K562 (cell line): ENCODE measurements around the gene SFSWAP. TPM values are rescaled to one million over a fixed set of nuclear protein-coding genes. Genes with fewer than 3 reads are reported as not detected.

Experiments
- ARID1B ChIP-seq: fragments of 450-650 bp; IDR thresholded peaks from 2 replicates; pipeline ENCODE4 v1.6.1; 2016; ENCODE audit warnings: antibody characterized with exemption, mild to moderate bottlenecking, inconsistent platforms
- FOXK1 ChIP-seq: sonication (generic); formaldehyde crosslinking; IDR thresholded peaks from 2 replicates; pipeline ENCODE4 v1.8.0; 2022; ENCODE audit warnings: missing genetic modification reagents, mild to moderate bottlenecking, borderline replicate concordance
- GATAD2A ChIP-seq: fragments of 450-650 bp; IDR thresholded peaks from 2 replicates; pipeline ENCODE4 v1.6.1; 2017
- KDM2B ChIP-seq: fragments of 250-450 bp; sonication (Bioruptor Pico); IDR thresholded peaks from 2 replicates; pipeline ENCODE4 v1.8.0; 2021; ENCODE audit warnings: mild to moderate bottlenecking, moderate library complexity
- NCOA4 ChIP-seq: fragments of 450-650 bp; IDR thresholded peaks from 2 replicates; pipeline ENCODE4 v1.6.1; 2018; ENCODE audit warnings: mild to moderate bottlenecking; ENCODE audit not compliant: partially characterized antibody
- POU5F1 ChIP-seq: fragments of 150-350 bp; IDR thresholded peaks from 2 replicates; pipeline ENCODE4 v1.6.1; 2014; ENCODE audit warnings: borderline replicate concordance, low read length, low read depth, mild to moderate bottlenecking; ENCODE audit not compliant: partially characterized antibody
- SMAD4 ChIP-seq: fragments of 250-450 bp; sonication (Bioruptor Pico); conservative IDR thresholded peaks from 2 replicates; pipeline ENCODE4 v1.8.0; 2021; ENCODE audit warnings: inconsistent platforms, mild to moderate bottlenecking, moderate library complexity
- WHSC1 ChIP-seq: IDR thresholded peaks from one replicate; pipeline ENCODE4 v1.6.1; 2012; ENCODE audit warnings: low read length, control low read depth, inconsistent platforms
- ZNF3 ChIP-seq: fragments of 250-450 bp; sonication (Bioruptor Pico); IDR thresholded peaks from 2 replicates; pipeline ENCODE4 v1.5.0; 2021; ENCODE audit warnings: mild to moderate bottlenecking, moderate library complexity
- ZNF444 ChIP-seq: fragments of 250-450 bp; sonication (Bioruptor Pico); IDR thresholded peaks from 2 replicates; pipeline ENCODE4 v1.4.0; 2020; ENCODE audit warnings: mild to moderate bottlenecking, moderate library complexity
- ZNF75A ChIP-seq: fragments of 450-650 bp; formaldehyde crosslinking; IDR thresholded peaks from 2 replicates; pipeline ENCODE4 v1.4.0; 2020; ENCODE audit warnings: mild to moderate bottlenecking
- polyA plus RNA-seq, 8 experiments: library from polyadenylated mRNA; depleted of rRNA in 4 of 8; stranded (reverse) in 5 of 8; unstranded in 3 of 8; fragments of >200 nt; fragmentation: Nextera tagmentation in 2 of 8; fragmentation: Illumina TruSeq in 1 of 8; extraction: Ambion mirVana in 2 of 8; extraction: Trizol in 1 of 8; gene quantifications; 2 replicates each; pipeline versions ENCODE4 v1.2.1 to v1.2.3, GENCODE V29; 2011 to 2014; ENCODE audit warnings: inconsistent platforms in 1 of 8, missing spikeins in 1 of 8
- total RNA-seq, 7 experiments: library from RNA; depleted of rRNA in 6 of 7; stranded (reverse); fragments of >200 nt in 6 of 7; fragmentation: Illumina TruSeq in 2 of 7; extraction: Trizol in 2 of 7; gene quantifications; 2 replicates each; pipeline versions ENCODE4 v1.2.1 to v1.2.3, GENCODE V29; 2011 to 2021; ENCODE audit warnings: low replicate concordance in 1 of 7
- TF ChIP-seq, protein P1 (sequence below): fragments of 450-650 bp; formaldehyde crosslinking; IDR thresholded peaks from 2 replicates; pipeline ENCODE4 v1.4.0; 2022; ENCODE audit warnings: mild to moderate bottlenecking, moderate library complexity
- TF ChIP-seq, protein P2 (sequence below): fragments of 450-650 bp; IDR thresholded peaks from 2 replicates; pipeline ENCODE4 v1.6.1; 2014; ENCODE audit warnings: low read depth, mild to moderate bottlenecking, moderate library complexity, borderline replicate concordance
- TF ChIP-seq, protein P3 (sequence below): fragments of 450-650 bp; IDR thresholded peaks from 2 replicates; pipeline ENCODE4 v1.6.1; 2018; ENCODE audit warnings: mild to moderate bottlenecking, low read depth; ENCODE audit not compliant: partially characterized antibody
- TF ChIP-seq, protein P4 (sequence below): fragments of 450-650 bp; IDR thresholded peaks from 2 replicates; pipeline ENCODE4 v1.6.1; 2016; ENCODE audit warnings: missing biosample characterization, missing genetic modification characterization
- TF ChIP-seq, protein P5 (sequence below): IDR thresholded peaks from 2 replicates; pipeline ENCODE4 v1.6.1; 2012; ENCODE audit warnings: low read depth, low read length, improper control_type of control experiment, borderline replicate concordance
- TF ChIP-seq, protein P6 (sequence below), 2 experiments: IDR thresholded peaks; 2 replicates each; pipeline ENCODE4 v1.6.1; 2012; ENCODE audit warnings: improper control_type of control experiment in 2 of 2, low read depth in 2 of 2, low read length in 2 of 2, borderline replicate concordance in 1 of 2

The SFSWAP gene
- total and polyA plus RNA-seq, 9 of the 15 experiments (the other 6 are each of a cell fraction or from before 2014, with no cell fraction given): 2.4 to 60.4 (median 32.6) TPM

DNA sequence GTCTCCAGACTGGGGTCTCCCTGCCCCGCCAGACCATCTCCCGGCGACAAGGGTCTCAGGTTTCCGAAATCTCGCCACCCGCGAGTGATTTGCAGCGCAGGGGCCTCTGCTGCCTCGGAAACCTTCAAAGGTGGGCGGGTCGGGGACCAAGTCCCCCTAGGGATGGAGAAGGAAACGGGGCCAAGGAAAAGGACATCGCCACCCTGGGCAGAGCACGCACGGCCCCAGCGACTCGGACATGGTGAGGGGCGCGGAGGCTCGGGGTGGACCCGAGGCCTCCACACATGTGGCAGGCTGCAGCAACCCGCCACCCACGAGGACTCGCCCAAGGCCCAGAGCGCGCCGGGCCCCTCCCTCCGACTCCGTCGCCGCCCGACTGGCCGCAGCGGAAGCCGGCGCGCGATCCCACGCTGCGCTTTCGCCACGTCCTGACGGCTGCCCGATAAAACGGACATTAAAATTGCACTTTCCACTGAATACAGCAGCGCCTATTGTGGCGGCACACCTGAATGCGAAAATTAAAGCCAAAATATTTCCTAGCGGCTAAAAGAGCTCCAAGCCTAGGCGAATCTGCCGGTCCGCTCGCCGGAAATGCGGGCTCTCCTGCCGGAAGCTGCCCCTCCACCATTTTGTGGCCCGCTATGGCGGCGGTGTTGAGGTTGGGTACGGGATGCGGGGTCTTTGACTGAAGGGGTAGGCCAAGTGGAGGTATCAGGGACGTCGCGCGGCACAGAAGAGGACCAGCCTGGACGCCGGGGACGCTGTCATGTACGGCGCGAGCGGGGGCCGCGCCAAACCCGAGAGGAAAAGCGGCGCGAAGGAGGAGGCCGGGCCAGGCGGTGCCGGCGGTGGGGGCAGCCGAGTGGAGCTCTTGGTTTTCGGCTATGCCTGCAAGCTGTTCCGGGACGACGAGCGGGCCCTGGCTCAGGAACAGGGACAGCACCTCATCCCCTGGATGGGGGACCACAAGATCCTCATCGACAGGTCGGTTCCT lies at the start of gene SFSWAP (continued):
- TF ChIP-seq, protein P1, sequence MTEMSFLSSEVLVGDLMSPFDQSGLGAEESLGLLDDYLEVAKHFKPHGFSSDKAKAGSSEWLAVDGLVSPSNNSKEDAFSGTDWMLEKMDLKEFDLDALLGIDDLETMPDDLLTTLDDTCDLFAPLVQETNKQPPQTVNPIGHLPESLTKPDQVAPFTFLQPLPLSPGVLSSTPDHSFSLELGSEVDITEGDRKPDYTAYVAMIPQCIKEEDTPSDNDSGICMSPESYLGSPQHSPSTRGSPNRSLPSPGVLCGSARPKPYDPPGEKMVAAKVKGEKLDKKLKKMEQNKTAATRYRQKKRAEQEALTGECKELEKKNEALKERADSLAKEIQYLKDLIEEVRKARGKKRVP (CRISPR knock-in tag): no peak
- TF ChIP-seq ZNF3 (CRISPR knock-in tag) (no peak), ZNF444 (no peak), WHSC1 (no peak), SMAD4 (CRISPR knock-in tag) (peak; percentile 96), POU5F1 (no peak), KDM2B (CRISPR knock-in tag) (no peak), GATAD2A (peak; percentile 5; the same call in 1 of the 2 replicates), ZNF75A (CRISPR knock-in tag) (no peak), NCOA4 (no peak), FOXK1 (CRISPR knock-in tag) (0 out of 2 replicates have a peak, but pooled peaks have one; percentile 51), ARID1B (peak; percentile 28; the same call in 1 of the 2 replicates)
- TF ChIP-seq, protein P2, sequence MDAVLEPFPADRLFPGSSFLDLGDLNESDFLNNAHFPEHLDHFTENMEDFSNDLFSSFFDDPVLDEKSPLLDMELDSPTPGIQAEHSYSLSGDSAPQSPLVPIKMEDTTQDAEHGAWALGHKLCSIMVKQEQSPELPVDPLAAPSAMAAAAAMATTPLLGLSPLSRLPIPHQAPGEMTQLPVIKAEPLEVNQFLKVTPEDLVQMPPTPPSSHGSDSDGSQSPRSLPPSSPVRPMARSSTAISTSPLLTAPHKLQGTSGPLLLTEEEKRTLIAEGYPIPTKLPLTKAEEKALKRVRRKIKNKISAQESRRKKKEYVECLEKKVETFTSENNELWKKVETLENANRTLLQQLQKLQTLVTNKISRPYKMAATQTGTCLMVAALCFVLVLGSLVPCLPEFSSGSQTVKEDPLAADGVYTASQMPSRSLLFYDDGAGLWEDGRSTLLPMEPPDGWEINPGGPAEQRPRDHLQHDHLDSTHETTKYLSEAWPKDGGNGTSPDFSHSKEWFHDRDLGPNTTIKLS: peak; percentile 63; the same call in 1 of the 2 replicates
- TF ChIP-seq, protein P3, sequence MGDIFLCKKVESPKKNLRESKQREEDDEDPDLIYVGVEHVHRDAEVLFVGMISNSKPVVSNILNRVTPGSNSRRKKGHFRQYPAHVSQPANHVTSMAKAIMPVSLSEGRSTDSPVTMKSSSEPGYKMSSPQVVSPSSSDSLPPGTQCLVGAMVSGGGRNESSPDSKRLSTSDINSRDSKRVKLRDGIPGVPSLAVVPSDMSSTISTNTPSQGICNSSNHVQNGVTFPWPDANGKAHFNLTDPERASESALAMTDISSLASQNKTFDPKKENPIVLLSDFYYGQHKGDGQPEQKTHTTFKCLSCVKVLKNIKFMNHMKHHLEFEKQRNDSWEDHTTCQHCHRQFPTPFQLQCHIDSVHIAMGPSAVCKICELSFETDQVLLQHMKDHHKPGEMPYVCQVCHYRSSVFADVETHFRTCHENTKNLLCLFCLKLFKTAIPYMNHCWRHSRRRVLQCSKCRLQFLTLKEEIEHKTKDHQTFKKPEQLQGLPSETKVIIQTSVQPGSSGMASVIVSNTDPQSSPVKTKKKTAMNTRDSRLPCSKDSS: no peak
- TF ChIP-seq, protein P4, sequence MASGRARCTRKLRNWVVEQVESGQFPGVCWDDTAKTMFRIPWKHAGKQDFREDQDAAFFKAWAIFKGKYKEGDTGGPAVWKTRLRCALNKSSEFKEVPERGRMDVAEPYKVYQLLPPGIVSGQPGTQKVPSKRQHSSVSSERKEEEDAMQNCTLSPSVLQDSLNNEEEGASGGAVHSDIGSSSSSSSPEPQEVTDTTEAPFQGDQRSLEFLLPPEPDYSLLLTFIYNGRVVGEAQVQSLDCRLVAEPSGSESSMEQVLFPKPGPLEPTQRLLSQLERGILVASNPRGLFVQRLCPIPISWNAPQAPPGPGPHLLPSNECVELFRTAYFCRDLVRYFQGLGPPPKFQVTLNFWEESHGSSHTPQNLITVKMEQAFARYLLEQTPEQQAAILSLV (tag): no peak
- TF ChIP-seq, protein P5, sequence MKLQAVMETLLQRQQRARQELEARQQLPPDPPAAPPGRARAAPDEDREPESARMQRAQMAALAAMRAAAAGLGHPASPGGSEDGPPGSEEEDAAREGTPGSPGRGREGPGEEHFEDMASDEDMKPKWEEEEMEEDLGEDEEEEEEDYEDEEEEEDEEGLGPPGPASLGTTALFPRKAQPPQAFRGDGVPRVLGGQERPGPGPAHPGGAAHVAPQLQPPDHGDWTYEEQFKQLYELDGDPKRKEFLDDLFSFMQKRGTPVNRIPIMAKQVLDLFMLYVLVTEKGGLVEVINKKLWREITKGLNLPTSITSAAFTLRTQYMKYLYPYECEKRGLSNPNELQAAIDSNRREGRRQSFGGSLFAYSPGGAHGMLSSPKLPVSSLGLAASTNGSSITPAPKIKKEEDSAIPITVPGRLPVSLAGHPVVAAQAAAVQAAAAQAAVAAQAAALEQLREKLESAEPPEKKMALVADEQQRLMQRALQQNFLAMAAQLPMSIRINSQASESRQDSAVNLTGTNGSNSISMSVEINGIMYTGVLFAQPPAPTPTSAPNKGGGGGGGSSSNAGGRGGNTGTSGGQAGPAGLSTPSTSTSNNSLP: no peak
- TF ChIP-seq, protein P6, sequence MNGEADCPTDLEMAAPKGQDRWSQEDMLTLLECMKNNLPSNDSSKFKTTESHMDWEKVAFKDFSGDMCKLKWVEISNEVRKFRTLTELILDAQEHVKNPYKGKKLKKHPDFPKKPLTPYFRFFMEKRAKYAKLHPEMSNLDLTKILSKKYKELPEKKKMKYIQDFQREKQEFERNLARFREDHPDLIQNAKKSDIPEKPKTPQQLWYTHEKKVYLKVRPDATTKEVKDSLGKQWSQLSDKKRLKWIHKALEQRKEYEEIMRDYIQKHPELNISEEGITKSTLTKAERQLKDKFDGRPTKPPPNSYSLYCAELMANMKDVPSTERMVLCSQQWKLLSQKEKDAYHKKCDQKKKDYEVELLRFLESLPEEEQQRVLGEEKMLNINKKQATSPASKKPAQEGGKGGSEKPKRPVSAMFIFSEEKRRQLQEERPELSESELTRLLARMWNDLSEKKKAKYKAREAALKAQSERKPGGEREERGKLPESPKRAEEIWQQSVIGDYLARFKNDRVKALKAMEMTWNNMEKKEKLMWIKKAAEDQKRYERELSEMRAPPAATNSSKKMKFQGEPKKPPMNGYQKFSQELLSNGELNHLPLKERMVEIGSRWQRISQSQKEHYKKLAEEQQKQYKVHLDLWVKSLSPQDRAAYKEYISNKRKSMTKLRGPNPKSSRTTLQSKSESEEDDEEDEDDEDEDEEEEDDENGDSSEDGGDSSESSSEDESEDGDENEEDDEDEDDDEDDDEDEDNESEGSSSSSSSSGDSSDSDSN (IDR thresholded peaks at IDR 0.05; ENCODE audit: borderline replicate concordance in 1 of 2, low read depth in 2 of 2, low read length in 2 of 2): no peak
